ENCODE data around the gene RAD51. TPM values are rescaled to one million over a fixed set of nuclear protein-coding genes. Genes with fewer than 3 reads are reported as not detected.
A peak's percentile ranks its signal among the peaks of the same experiment; 100 is the strongest.

Gene RAD51
- total and polyA plus RNA-seq, 9 of the 15 experiments (the other 6 are each of a cell fraction or from before 2014, with no cell fraction given) = 16.0 to 63.8 (median 34.6) TPM

DNA sequence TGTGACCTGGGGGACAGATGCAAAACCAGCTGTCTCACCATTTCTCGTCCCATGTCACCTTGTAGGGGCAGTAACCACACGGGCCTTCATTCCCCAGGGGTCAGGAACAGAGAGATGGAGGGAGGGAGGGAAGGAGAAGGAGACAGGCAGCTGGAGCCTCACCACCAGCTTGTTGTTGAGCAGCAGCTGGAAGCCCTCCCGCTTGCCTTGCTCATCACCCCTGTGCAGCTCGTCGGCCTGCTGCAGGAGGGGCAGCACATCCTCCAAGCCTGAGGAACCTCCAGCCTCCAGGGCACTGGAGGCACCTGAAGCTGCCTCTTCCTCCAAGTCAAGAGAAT lies 49.8 kb downstream of the RAD51 start:
- Histone ChIP-seq H2AFZ (ENCODE audit: low read depth, low read length) (no peak overlapping the region), H3K4me1 (replicated peaks in 1 of 2; ENCODE audit: control insufficient read depth in 2 of 2, insufficient read depth in 2 of 2, low read length in 2 of 2) (peaks cover 44 to 45% of the 10 kb centered on the region in 2 experiments), H3K9ac (ENCODE audit: insufficient read depth in 1 of 2, low read depth in 2 of 2, low read length in 2 of 2) (peak overlapping the region in 1 of 2 experiments; percentile 77; a peak in 1 of 4 replicates), H3K4me3 (no peak overlapping the region), H3K79me2 (ENCODE audit: control insufficient read depth, insufficient read depth, low read length) (peaks cover 32% of the 10 kb centered on the region; the same call in 1 of the 3 replicates), H3K27ac (ENCODE audit: extremely low read depth, low read depth, low read length) (no peak overlapping the region), H4K20me1 (replicated peaks; ENCODE audit: control insufficient read depth, insufficient read depth, low read length) (peaks cover 4% of the 10 kb centered on the region; the same call in 1 of the 2 replicates), H3K27me3 (ENCODE audit: control insufficient read depth in 2 of 2, insufficient read depth in 2 of 2, low read length in 2 of 2) (no peaks in the 10 kb centered on the region), H3K9me3 (replicated peaks; ENCODE audit: control insufficient read depth, insufficient read depth, low read depth, low read length) (no peaks in the 10 kb centered on the region), H3K36me3 (ENCODE audit: control insufficient read depth, insufficient read depth, low read length) (peaks cover 87% of the 10 kb centered on the region), H3K4me2 (ENCODE audit: insufficient read depth, low read length) (no peak overlapping the region), H3K9me1 (ENCODE audit: control insufficient read depth, insufficient read depth, low read length) (no peaks in the 10 kb centered on the region)
- in situ Hi-C loops (cut with MboI) = no loop called here
- no peak for DNase-seq (ENCODE audit: extremely low read depth in 1 of 4, low spot score in 3 of 4)
- ChIA-PET POLR2A (interaction anchor here (0.6 to 1.3 kb wide), 8 partner anchors 12 to 272 kb away, joined by 3 to 9 read pairs (median 3); no protein-coding TSS in a partner anchor), CTCF (ENCODE audit: low intra/inter-chr PET ratio) (no interaction called here)
- intact Hi-C loops (cut with micrococcal nuclease) = no loop called here
- TF ChIP-seq, protein P1, sequence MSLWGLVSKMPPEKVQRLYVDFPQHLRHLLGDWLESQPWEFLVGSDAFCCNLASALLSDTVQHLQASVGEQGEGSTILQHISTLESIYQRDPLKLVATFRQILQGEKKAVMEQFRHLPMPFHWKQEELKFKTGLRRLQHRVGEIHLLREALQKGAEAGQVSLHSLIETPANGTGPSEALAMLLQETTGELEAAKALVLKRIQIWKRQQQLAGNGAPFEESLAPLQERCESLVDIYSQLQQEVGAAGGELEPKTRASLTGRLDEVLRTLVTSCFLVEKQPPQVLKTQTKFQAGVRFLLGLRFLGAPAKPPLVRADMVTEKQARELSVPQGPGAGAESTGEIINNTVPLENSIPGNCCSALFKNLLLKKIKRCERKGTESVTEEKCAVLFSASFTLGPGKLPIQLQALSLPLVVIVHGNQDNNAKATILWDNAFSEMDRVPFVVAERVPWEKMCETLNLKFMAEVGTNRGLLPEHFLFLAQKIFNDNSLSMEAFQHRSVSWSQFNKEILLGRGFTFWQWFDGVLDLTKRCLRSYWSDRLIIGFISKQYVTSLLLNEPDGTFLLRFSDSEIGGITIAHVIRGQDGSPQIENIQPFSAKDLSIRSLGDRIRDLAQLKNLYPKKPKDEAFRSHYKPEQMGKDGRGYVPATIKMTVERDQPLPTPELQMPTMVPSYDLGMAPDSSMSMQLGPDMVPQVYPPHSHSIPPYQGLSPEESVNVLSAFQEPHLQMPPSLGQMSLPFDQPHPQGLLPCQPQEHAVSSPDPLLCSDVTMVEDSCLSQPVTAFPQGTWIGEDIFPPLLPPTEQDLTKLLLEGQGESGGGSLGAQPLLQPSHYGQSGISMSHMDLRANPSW (CRISPR knock-in tag; IDR thresholded peaks at IDR 0.05) = no peak
- TF ChIP-seq, protein P2, sequence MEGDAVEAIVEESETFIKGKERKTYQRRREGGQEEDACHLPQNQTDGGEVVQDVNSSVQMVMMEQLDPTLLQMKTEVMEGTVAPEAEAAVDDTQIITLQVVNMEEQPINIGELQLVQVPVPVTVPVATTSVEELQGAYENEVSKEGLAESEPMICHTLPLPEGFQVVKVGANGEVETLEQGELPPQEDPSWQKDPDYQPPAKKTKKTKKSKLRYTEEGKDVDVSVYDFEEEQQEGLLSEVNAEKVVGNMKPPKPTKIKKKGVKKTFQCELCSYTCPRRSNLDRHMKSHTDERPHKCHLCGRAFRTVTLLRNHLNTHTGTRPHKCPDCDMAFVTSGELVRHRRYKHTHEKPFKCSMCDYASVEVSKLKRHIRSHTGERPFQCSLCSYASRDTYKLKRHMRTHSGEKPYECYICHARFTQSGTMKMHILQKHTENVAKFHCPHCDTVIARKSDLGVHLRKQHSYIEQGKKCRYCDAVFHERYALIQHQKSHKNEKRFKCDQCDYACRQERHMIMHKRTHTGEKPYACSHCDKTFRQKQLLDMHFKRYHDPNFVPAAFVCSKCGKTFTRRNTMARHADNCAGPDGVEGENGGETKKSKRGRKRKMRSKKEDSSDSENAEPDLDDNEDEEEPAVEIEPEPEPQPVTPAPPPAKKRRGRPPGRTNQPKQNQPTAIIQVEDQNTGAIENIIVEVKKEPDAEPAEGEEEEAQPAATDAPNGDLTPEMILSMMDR (IDR thresholded peaks at IDR 0.05 in 2 of 3, conservative IDR thresholded peaks at IDR 0.05 in 1 of 3; ENCODE audit: insufficient read depth in 2 of 3, low read depth in 1 of 3, low read length in 3 of 3) = 0 out of 6 replicates have a peak, but pooled peaks of 1 of the 3 experiments have one; percentile 6
- BruUV-seq (replicated peaks) = no TSS peak
- no peak for ATAC-seq
- 78% methylated on average over 3 of the region's 5 CpGs for WGBS (ENCODE audit: insufficient coverage, low coverage, missing lambda C conversion rate)
- FAIRE-seq = no peak
